NCI-H2107 treated with DMSO at 0.1 percent for 48 hours (cell line): ENCODE results near the gene ANKS1A.
"Not testable (repeated sequence)": the region's sequence is repeated elsewhere in the genome, so short reads cannot be mapped to it uniquely, and the experiment has no call there.

Experiments
- DNase-seq: peaks from one replicate; lab custom pipeline; 2025; ENCODE audit not compliant: unreplicated experiment; lab: John Stamatoyannopoulos, UW

The ANKS1A gene

GRCh38 chr6:34990971-34991560, 102.0 kb downstream of the ANKS1A start:
- no peak for DNase-seq

GRCh38 chr6:34992376-34992775, 103.3 kb downstream of the ANKS1A start:
- DNase-seq, result peak; percentile 89

GRCh38 chr6:34993213-34993612, 104.2 kb downstream of the ANKS1A start:
- no peak for DNase-seq

- DNase-seq, result no peak
Observed at GRCh38 chr6:34994693-34995092, 105.6 kb downstream of the ANKS1A start.

- not testable (repeated sequence) for DNase-seq
Observed at GRCh38 chr6:34998417-34998816, 109.4 kb downstream of the ANKS1A start.

DNA sequence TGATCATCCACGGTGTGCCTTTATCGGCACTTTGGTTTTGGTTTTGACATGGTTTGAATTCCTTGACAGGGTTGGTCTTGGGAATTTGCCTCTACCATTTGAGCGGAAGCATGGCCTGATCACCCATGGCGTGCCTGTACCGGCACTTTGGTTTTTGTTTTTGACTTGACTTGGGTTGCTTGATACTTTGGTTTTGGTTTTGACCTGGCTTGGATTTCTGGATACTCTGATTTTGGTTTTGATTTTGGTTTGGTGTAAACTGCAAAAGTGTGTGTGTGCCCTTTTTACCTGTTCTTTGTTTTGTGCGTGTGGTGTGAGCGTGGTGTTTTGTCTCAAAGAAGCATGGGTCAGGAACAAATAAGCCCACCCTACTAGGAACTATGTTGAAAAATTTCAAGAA, 110.1 kb downstream of the ANKS1A start:
- not testable (repeated sequence) for DNase-seq

- DNase-seq, result not testable (repeated sequence)
Observed at GRCh38 chr6:34999962-35000361, 110.9 kb downstream of the ANKS1A start.

- DNase-seq, result not testable (repeated sequence)
Observed at GRCh38 chr6:35001349-35001748, 112.3 kb downstream of the ANKS1A start.

GRCh38 chr6:35003886-35004530, 115.0 kb downstream of the ANKS1A start:
- not testable (repeated sequence) for DNase-seq

- no peak for DNase-seq
Observed at GRCh38 chr6:35007016-35007415, 118.0 kb downstream of the ANKS1A start.

GRCh38 chr6:35008858-35009257, 119.8 kb downstream of the ANKS1A start:
- DNase-seq, result no peak

DNA sequence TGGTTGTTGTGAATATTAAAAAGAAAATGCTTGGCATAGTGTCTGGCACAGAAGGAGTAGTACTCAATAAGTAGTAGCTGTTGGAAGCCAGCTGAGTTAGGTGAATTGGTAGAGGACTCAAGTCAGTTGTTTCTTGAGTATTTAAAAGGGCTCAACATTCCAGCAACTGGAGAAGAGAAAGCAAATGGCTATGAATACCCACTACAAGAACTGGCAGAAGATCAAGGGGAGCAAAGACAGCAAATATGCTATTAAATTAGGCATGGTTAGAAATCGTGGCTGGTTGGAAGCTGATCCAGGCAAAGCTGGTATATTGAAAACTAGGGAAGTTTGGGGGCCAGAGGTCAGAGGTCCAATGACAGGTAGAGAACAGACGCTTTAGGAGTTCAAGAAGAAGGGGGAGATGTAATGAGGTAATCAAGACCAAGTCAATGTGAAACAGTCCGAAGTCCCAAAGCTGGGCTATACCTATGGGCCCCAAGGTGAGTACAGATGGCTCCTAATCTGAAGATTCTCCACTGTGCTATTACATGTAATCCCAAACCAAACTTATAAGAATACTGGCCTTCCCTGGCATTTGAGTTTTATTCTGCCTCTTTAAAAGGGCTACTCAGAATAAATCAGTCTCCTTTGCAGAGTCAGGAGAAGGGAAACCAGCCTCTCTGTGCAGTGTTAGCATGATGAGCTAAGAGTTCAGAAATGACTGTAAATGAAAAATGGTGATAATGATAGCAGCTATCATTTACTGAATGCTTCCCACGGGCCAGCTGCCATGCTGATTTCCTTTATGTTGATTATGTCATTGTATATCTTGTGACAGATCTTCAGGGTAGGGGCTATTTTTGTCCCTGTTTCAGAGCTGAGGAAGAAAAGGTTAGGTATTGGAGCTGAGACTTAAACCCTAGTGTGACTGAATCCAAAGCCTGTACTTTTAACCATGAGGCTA, 122.3 kb downstream of the ANKS1A start:
- DNase-seq, result no peak

DNA sequence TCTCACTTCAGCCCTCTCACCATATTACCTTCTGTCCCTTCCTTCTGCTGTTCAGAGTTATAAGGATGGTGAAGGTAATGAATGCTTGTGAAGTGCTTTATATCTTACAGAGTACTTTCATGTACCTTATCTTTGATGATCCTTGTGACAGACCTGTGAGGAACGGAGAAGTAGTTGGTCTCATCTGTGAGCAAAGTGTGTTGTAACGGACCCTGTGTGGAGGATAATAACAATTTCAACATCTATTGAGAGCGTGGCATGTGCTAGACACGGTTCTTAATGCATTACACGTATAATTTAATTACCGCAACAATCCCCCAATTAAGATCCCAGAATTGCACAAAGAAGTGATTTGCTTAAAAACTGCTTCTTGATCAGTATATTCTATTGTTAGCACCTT, 124.6 kb downstream of the ANKS1A start:
- no peak for DNase-seq

GRCh38 chr6:35014341-35014740, 125.3 kb downstream of the ANKS1A start:
- no peak for DNase-seq

GRCh38 chr6:35014786-35015185, 125.7 kb downstream of the ANKS1A start:
- no peak for DNase-seq

DNA sequence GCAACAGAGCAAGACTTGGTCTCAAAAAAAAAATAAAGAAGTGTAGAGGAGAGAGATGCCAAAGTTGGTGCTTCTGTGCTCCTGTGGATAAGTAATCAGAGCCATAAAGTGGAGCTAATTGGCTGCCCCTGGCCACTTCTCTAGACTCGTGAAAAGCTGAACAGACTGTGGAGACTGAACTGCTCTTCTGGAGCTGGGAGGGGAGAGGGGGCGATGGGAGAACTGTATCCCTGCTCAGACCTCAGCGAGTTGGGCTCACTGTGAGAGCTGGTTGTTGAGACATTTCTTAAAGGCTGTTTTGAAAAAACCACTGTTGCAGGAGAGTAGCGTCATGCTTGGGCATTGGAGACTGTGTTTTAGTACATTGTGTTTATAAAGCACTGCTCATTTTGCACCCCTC, 126.4 kb downstream of the ANKS1A start:
- DNase-seq, result no peak

- no peak for DNase-seq
Observed at GRCh38 chr6:35015996-35016395, 126.9 kb downstream of the ANKS1A start.

DNA sequence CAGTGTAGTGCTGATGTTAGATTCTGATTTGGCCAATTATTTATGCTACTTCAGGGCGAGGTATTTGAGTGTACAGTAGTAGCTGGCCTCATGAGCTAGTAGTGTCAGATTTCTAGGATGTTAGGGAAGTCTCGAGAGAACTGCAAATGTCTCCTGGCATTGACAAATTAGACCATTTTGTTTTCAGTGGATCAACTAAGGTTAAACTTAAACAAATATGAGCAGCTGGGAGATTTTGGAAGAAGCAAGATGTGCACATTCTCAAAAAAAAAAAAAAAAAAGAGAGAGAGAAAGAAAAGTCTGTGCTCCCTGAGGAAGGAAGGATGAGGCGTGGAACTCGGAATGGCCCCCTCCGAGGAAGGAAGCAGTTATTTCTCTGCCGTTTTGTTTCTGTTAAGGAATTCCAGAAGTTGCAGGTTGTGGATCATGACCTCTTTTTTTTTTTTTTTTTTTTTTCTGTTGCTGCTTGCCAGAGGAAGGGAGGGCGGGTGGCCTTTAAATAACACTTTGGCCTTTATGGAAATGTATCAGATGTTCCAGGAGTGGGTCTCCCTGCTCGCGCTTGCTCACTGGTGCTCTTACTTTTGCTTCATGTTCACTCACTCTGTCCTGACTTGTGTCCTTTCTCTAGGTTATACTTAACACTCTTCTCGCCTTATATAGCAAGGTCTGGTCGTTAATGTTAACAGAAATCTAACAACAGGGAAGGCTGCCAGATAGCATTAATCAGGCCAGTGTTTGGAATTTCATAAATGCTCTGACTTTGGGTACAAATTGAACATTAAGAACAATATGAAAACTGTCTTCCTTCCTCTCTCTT, 127.7 kb downstream of the ANKS1A start:
- DNase-seq, result no peak

DNA sequence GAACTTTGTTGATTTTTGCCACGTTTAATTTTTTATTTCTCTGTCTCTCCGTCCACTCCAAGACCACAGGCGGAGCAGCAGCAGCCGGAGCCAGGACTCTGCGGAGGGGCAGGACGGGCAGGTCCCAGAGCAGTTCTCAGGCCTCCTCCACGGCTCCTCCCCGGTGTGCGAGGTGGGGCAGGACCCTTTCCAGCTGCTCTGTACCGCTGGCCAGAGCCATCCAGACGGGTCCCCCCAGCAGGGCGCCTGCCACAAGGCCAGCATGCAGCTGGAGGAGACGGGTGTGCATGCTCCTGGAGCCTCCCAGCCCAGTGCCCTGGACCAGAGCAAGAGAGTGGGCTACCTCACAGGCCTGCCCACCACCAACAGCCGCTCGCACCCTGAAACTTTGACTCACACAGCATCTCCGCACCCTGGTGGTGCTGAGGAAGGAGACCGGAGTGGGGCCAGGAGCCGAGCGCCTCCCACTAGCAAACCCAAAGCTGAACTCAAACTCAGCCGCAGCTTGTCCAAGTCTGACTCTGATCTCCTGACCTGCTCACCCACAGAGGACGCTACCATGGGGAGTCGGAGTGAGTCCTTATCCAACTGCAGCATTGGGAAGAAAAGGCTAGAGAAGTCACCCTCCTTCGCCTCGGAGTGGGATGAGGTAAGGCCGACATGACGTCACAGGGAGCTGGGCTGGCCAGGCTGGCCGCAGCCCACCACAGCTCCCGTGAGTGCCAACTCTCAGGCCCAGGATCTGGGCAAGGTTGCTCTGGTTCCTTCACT, 128.5 kb downstream of the ANKS1A start:
- no peak for DNase-seq

GRCh38 chr6:35018182-35018519, 129.1 kb downstream of the ANKS1A start:
- DNase-seq, result no peak
